ENCODE data around the gene ATP10D. TPM values are rescaled to one million over a fixed set of nuclear protein-coding genes. Genes with fewer than 3 reads are reported as not detected.

The ATP10D gene
- total and polyA plus RNA-seq, 2 donors (not counting 3 experiments of a cell fraction or from before 2014, with no cell fraction given): 34.1 to 40.2 TPM

DNA sequence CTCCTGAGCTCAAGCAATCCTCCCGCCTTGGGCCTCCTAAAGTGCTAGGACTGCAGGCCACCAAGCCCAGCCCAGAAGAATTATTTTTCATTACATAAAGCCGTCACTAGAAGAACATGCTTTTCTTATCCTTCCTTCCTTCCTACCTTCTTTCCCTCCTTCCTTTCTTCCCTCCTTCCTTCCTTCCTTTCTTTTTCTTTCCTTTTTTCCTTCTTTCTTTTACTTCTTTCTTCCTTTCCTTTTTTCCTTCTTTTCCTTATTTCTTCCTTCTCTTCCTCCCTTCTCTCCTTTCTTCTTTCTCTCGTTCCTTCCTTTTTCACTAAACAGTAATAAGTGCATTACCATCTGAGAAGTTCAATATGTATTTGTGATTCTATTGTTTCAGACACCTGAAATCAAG is 121.4 kb downstream of the ATP10D start:
- Histone ChIP-seq H3K9me1 (replicated peaks; ENCODE audit: control insufficient read depth, extremely low read depth, insufficient read depth, low read length) (no peaks in the 10 kb centered on the region), H3K79me2 (ENCODE audit: control insufficient read depth, insufficient read depth, low read length) (no peaks in the 10 kb centered on the region), H3K36me3 (ENCODE audit: control insufficient read depth in 2 of 2, extremely low read depth in 1 of 2, insufficient read depth in 2 of 2, low read length in 2 of 2) (no peaks in the 10 kb centered on the region), H3K27ac (ENCODE audit: insufficient read depth, low read depth, low read length) (no peak overlapping the region), H3K4me3 (replicated peaks in 1 of 3; ENCODE audit: insufficient read depth in 1 of 3, low read depth in 1 of 3, low read length in 3 of 3) (no peak overlapping the region), H3K9ac (replicated peaks; ENCODE audit: extremely low read depth, insufficient read depth, low read length) (no peak overlapping the region), H4K20me1 (replicated peaks; ENCODE audit: control insufficient read depth, extremely low read depth, insufficient read depth, low read length) (no peaks in the 10 kb centered on the region), H3K27me3 (ENCODE audit: control insufficient read depth in 2 of 2, insufficient read depth in 2 of 2, low read length in 2 of 2) (no peaks in the 10 kb centered on the region), H3K9me3 (replicated peaks; ENCODE audit: control insufficient read depth, insufficient read depth, low read length) (no peaks in the 10 kb centered on the region), H3K4me1 (ENCODE audit: control insufficient read depth, extremely low read depth, insufficient read depth, low read length) (no peaks in the 10 kb centered on the region), H3K4me2 (ENCODE audit: insufficient read depth, low read length) (no peak overlapping the region), H2AFZ (ENCODE audit: low read depth, low read length) (no peak overlapping the region)
- FAIRE-seq: no peak
- dilution Hi-C loops (cut with MboI; ENCODE audit: extremely low pct_ligation_motif_present, low sequenced_read_pairs) (no loop called here), intact Hi-C loops (cut with micrococcal nuclease) (no loop called here)
- BruUV-seq (replicated peaks): no TSS peak
- ChIA-PET CTCF (no interaction called here), POLR2A (no interaction called here)
- no peak for TF ChIP-seq POLR2AphosphoS5 (IDR thresholded peaks at IDR 0.05; ENCODE audit: insufficient read depth, low read depth, low read length)
- TF ChIP-seq, protein P1, sequence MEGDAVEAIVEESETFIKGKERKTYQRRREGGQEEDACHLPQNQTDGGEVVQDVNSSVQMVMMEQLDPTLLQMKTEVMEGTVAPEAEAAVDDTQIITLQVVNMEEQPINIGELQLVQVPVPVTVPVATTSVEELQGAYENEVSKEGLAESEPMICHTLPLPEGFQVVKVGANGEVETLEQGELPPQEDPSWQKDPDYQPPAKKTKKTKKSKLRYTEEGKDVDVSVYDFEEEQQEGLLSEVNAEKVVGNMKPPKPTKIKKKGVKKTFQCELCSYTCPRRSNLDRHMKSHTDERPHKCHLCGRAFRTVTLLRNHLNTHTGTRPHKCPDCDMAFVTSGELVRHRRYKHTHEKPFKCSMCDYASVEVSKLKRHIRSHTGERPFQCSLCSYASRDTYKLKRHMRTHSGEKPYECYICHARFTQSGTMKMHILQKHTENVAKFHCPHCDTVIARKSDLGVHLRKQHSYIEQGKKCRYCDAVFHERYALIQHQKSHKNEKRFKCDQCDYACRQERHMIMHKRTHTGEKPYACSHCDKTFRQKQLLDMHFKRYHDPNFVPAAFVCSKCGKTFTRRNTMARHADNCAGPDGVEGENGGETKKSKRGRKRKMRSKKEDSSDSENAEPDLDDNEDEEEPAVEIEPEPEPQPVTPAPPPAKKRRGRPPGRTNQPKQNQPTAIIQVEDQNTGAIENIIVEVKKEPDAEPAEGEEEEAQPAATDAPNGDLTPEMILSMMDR (IDR thresholded peaks at IDR 0.05; ENCODE audit: extremely low read depth in 1 of 2, insufficient read depth in 1 of 2, low read depth in 1 of 2, low read length in 2 of 2): no peak
- no peak for TF ChIP-seq GATA2 (IDR thresholded peaks at IDR 0.05; ENCODE audit: insufficient read depth, insufficient read length, low read depth, low read length)
- no peak for TF ChIP-seq JUN (IDR thresholded peaks at IDR 0.05; ENCODE audit: borderline replicate concordance, insufficient read depth, insufficient read length, low read depth)
- TF ChIP-seq MYC (IDR thresholded peaks at IDR 0.05; ENCODE audit: low read depth, low read length): no peak
- TF ChIP-seq POLR2A (IDR thresholded peaks at IDR 0.05; ENCODE audit: low read depth, low read length): no peak
- no peak for DNase-seq (ENCODE audit: low read depth, low spot score)
